Adrenal gland (tissue), 12 donors: ENCODE results near the gene FCRL4. TPM values are rescaled to one million over a fixed set of nuclear protein-coding genes. Genes with fewer than 3 reads are reported as not detected.

Experiments
- DNase-seq, 7 donors: peaks; one replicate each; pipeline ENCODE4 v3.0.0-alpha.2; 2019 to 2020
- H3K27ac ChIP-seq, 5 donors: fragments of 200-600 bp; sonication (generic) in 4 of 5; 1 replicate in 3 of 5; 2 replicates in 2 of 5; pipeline versions ENCODE4 v1.5.1 to v1.8.0; 2016 to 2020; ENCODE audit warnings: mild to moderate bottlenecking in 1 of 5
- H3K27me3 ChIP-seq: fragments of 200-600 bp; 2 replicates; pipeline ENCODE4 v1.8.0; 2021
- H3K36me3 ChIP-seq, 2 donors: fragments of 200-600 bp; replicated peaks in 1 of 2; 1 replicate in 1 of 2; 2 replicates in 1 of 2; pipeline versions ENCODE4 v1.5.1 to v1.8.0; 2018 to 2022
- H3K4me1 ChIP-seq, 2 donors: fragments of 200-600 bp; replicated peaks in 1 of 2; 1 replicate in 1 of 2; 2 replicates in 1 of 2; pipeline versions ENCODE4 v1.5.1 to v1.8.0; 2018 to 2021
- H3K4me3 ChIP-seq, 4 donors: fragments of 200-600 bp; sonication (generic) in 3 of 4; one replicate each; pipeline ENCODE4 v1.5.1; 2016 to 2018
- H3K9me3 ChIP-seq, 3 donors: fragments of 200-600 bp; sonication (generic) in 1 of 3; replicated peaks in 1 of 3; 1 replicate in 2 of 3; 2 replicates in 1 of 3; pipeline versions ENCODE4 v1.5.1 to v1.8.0; 2016 to 2021
- POLR2A ChIP-seq, 2 donors: fragments of 450-650 bp; IDR thresholded peaks; one replicate each; pipeline ENCODE4 v1.6.1; 2017; ENCODE audit warnings: antibody characterized with exemption in 2 of 2, mild to moderate bottlenecking in 2 of 2, moderate library complexity in 1 of 2
- WGBS, 4 donors: extraction: QIAGEN DNeasy Blood & Tissue Kit in 2 of 4; methylation state at CpG; one replicate each; pipeline versions ENCODE4 v1.1.5 to v1.1.7; 2013 to 2017; 5-methylcytosine and 5-hydroxymethylcytosine counted together
- intact Hi-C, 2 donors: fragments of 100-400 bp; cut with DNase I; formaldehyde crosslinking; loops; one replicate each; pipeline versions ENCODE4 v1.14.1 to v1.15.0; 2022 to 2023
- polyA plus RNA-seq, 3 donors: library from polyadenylated mRNA; stranded (reverse); fragments of 200-250 nt in 2 of 3; fragments of 350-450 nt in 1 of 3; fragmentation: Illumina TruSeq in 1 of 3; extraction: RNeasy Lipid Tissue Mini Kit (QIAGEN cat#74804) in 1 of 3; gene quantifications; one replicate each; pipeline ENCODE4 v1.2.3, GENCODE V29; 2013 to 2014
- total RNA-seq, 9 donors: library from RNA; depleted of rRNA in 4 of 9; stranded (reverse); fragments of >200 nt in 4 of 9; fragments of 120-200 nt in 1 of 9; fragmentation: NEBNext Ultra II Directional in 1 of 9; extraction: Animal tissue kit (Norgen Biotek cat#: 25700) in 1 of 9; gene quantifications; one replicate each; pipeline versions ENCODE4 v1.1.0 to v1.2.4, GENCODE V29; 2013 to 2023
- TF ChIP-seq, protein P1 (sequence below), 6 experiments: fragments of 450-650 bp in 4 of 6; fragments of 200-600 bp in 2 of 6; sonication (generic) in 1 of 6; IDR thresholded peaks; 1 replicate in 5 of 6; 2 replicates in 1 of 6; pipeline versions ENCODE4 v1.5.1 to v1.8.0; 2016 to 2021; ENCODE audit warnings: antibody characterized with exemption in 6 of 6, mild to moderate bottlenecking in 2 of 6, moderate library complexity in 1 of 6
- donor health status: healthy with polysubstance abuse.
- donor health status: Bipolar disorder and iron deficiency.
- donor health status: DM: yes; HTN: yes; CAD: no.
- donor health status: DM: no; HTN: no; CAD: no.
- donor health status: DM: no; HTN: no; CAD: no.
- donor health status: DM: yes; HTN: yes; CAD: no.

FCRL4 gene
- total and polyA plus RNA-seq, 12 donors: not detected

DNA sequence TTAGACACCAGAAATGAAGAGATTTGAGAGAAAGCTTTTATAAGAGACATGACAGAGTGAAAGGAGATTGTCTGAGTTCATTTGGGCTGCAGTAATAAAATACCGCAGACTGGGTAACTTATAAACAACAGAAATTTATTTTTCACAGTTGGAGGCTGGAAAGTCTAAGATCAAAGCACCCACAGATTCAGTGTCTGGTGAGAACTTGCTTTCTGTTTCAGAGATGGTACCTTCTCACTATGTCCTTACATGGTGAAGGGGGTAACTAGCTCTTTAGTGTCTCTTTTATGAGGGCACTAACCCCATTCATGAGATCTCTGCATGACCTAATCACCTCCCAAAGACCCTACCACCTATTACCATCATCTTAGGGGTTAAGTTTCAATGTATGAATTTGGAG lies 30.9 kb upstream of the FCRL4 start:
- Histone ChIP-seq H3K4me3 (no peak overlapping the region), H3K9me3 (no peaks in the 10 kb centered on the region), H3K27ac (no peak overlapping the region), H3K27me3 (no peaks in the 10 kb centered on the region), H3K36me3 (no peaks in the 10 kb centered on the region), H3K4me1 (no peaks in the 10 kb centered on the region)
- WGBS, 4 donors: 86 to 100% (median 95%) methylated on average over 1 of the region's 1 CpG
- intact Hi-C loops: no loop called here
- TF ChIP-seq POLR2A (IDR thresholded peaks at IDR 0.05): no peak
- TF ChIP-seq, protein P1, sequence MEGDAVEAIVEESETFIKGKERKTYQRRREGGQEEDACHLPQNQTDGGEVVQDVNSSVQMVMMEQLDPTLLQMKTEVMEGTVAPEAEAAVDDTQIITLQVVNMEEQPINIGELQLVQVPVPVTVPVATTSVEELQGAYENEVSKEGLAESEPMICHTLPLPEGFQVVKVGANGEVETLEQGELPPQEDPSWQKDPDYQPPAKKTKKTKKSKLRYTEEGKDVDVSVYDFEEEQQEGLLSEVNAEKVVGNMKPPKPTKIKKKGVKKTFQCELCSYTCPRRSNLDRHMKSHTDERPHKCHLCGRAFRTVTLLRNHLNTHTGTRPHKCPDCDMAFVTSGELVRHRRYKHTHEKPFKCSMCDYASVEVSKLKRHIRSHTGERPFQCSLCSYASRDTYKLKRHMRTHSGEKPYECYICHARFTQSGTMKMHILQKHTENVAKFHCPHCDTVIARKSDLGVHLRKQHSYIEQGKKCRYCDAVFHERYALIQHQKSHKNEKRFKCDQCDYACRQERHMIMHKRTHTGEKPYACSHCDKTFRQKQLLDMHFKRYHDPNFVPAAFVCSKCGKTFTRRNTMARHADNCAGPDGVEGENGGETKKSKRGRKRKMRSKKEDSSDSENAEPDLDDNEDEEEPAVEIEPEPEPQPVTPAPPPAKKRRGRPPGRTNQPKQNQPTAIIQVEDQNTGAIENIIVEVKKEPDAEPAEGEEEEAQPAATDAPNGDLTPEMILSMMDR (IDR thresholded peaks at IDR 0.05): no peak
- DNase-seq: no peak

DNA sequence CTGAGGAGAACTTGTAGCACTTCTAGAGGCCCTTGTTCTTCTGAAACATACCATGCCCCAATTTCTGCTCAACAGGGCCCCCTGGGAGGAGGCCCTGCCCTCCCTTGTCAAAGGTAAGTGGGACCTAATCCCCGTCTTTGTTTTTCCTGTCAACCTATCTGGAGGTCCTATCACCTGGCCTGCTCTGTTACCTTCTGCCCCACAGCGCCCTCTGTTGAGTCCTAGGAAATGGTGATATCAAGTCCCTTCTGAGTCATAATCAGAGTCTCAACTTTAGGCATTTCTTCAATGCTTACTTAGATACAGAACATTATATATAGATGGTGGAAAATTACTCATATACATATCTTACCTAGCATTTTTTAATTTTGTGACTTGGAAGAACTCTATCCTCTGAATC lies 28.2 kb upstream of the FCRL4 start:
- TF ChIP-seq, protein P1 (IDR thresholded peaks at IDR 0.05): no peak
- no peak for TF ChIP-seq POLR2A (IDR thresholded peaks at IDR 0.05)
- DNase-seq: no peak
- no peak overlapping the region for H3K4me3 ChIP-seq
- intact Hi-C loops: no loop called here
- no peaks in the 10 kb centered on the region for H3K27me3 ChIP-seq
- no peaks in the 10 kb centered on the region for H3K9me3 ChIP-seq
- H3K36me3 ChIP-seq: no peaks in the 10 kb centered on the region
- 16 to 33% (median 27%) methylated on average over 2 of the region's 2 CpGs for WGBS, 4 donors
- H3K4me1 ChIP-seq: no peaks in the 10 kb centered on the region
- H3K27ac ChIP-seq: no peak overlapping the region

DNA sequence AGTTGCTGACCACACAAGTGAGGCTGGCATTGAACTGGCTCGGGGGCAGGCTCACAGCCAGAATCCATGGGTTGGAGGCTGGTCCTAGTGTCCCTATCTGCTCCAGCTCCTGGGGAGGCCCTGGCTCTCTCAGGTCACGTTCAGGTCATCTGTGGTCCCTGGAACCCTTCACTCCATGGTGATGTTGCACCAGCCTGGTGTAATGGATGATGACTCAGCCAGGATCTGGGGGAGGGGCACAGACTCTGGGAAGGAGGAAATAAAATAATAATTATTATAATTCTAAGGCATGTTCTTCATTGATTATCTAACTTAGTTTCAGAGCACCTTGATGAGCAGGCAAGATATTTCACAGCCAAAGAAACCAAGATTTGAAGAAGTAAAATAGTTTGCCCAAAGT lies 26.6 kb upstream of the FCRL4 start:
- WGBS, 4 donors: 59 to 62% (median 60%) methylated on average over 2 of the region's 2 CpGs; no CpG with 5 or more reads in 1 of the 4 donors
- no peaks in the 10 kb centered on the region for H3K9me3 ChIP-seq
- intact Hi-C loops: no loop called here
- TF ChIP-seq, protein P1 (IDR thresholded peaks at IDR 0.05): no peak
- no peak for TF ChIP-seq POLR2A (IDR thresholded peaks at IDR 0.05)
- no peaks in the 10 kb centered on the region for H3K27me3 ChIP-seq
- H3K36me3 ChIP-seq: no peaks in the 10 kb centered on the region
- H3K4me1 ChIP-seq: no peaks in the 10 kb centered on the region
- no peak overlapping the region for H3K4me3 ChIP-seq
- DNase-seq: no peak
- no peak overlapping the region for H3K27ac ChIP-seq

DNA sequence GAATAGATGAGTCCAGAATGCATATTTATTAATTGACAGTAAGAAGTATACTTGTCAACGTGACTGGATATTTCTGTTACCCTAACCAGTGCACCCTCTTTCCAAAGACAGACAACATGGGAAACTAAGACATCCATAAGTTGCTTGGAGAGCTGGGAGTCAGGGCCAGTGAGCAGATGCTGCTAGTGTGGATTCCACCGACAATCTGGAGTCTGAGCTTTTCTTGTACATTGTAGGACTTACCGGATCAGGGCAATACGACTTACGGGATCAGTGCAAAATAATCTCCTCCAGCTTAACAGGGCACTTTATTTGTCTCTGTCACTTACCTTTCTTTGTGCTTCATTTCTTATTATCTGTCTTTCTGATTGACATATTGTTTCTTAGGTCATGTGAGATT lies 24.6 kb upstream of the FCRL4 start:
- no peak for TF ChIP-seq POLR2A (IDR thresholded peaks at IDR 0.05)
- TF ChIP-seq, protein P1 (IDR thresholded peaks at IDR 0.05): no peak
- 82 to 87% (median 84%) methylated on average over 5 of the region's 5 CpGs for WGBS, 4 donors
- intact Hi-C loops: no loop called here
- H3K36me3 ChIP-seq: no peaks in the 10 kb centered on the region
- H3K4me1 ChIP-seq: no peaks in the 10 kb centered on the region
- no peak for DNase-seq
- H3K27me3 ChIP-seq: no peaks in the 10 kb centered on the region
- no peaks in the 10 kb centered on the region for H3K9me3 ChIP-seq
- no peak overlapping the region for H3K27ac ChIP-seq
- no peak overlapping the region for H3K4me3 ChIP-seq
